Progenitor cell of endocrine pancreas (in vitro differentiated cells): ENCODE data around the gene ERBB4. TPM values are rescaled to one million over a fixed set of nuclear protein-coding genes. Genes with fewer than 3 reads are reported as not detected.

Source experiments
- DNase-seq: peaks from one replicate; pipeline ENCODE4 v3.0.0; 2021; ENCODE audit warnings: low spot score; ENCODE audit not compliant: unreplicated experiment
- H3K27ac Mint-ChIP-seq: 2 replicates; pipeline ENCODE4 v1.8.0; 2021; ENCODE audit warnings: mild to moderate bottlenecking, moderate library complexity, mixed read lengths
- H3K27me3 Mint-ChIP-seq: 2 replicates; pipeline ENCODE4 v1.8.0; 2021; ENCODE audit warnings: mixed read lengths
- H3K36me3 Mint-ChIP-seq: 2 replicates; pipeline ENCODE4 v1.8.0; 2022; ENCODE audit warnings: mixed read lengths; ENCODE audit not compliant: insufficient read depth
- H3K4me1 Mint-ChIP-seq: 2 replicates; pipeline ENCODE4 v1.8.0; 2021; ENCODE audit warnings: low read depth, mixed read lengths
- H3K4me3 Mint-ChIP-seq: 2 replicates; pipeline ENCODE4 v1.8.0; 2021; ENCODE audit warnings: low read depth, mild to moderate bottlenecking, moderate library complexity, mixed read lengths
- H3K9me3 Mint-ChIP-seq: 2 replicates; pipeline ENCODE4 v1.8.0; 2021; ENCODE audit warnings: low read depth, mixed read lengths
- total RNA-seq: library from RNA; stranded (reverse); gene quantifications from 2 replicates; pipeline ENCODE4 v1.2.1, GENCODE V29; 2021
- TF ChIP-seq, protein P1 (sequence below): fragments of 200-600 bp; sonication (generic); IDR thresholded peaks from one replicate; pipeline ENCODE4 v1.5.0; 2021; ENCODE audit warnings: antibody characterized with exemption, mild to moderate bottlenecking; ENCODE audit not compliant: unreplicated experiment

Gene ERBB4
- total RNA-seq, 1 donor from 2014 or later, result 43.8 TPM

DNA sequence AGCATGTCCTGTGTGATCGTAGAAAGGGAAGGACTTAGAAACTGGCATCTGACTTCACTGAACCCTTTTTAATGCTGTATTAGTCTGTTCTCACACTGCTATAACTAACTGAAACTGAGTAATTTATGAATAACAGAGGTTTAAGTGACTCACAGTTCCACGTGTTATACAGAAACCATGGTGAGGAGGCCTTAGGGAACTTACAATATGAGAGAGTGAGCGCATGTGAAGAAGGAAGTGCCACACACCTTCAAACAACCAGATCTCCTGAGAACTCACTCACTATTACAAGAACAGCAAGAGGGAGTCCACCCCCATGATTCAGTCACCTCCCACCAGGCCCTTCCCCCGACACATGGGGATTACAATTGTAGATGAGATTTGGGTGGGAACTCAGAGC, 1170.9 kb downstream of the ERBB4 start:
- DNase-seq, result no peak
- Mint-ChIP-seq H3K36me3 (no peaks in the 10 kb centered on the region), H3K9me3 (peaks cover 5% of the 10 kb centered on the region), H3K27ac (no peak overlapping the region), H3K4me1 (peaks cover 14% of the 10 kb centered on the region), H3K27me3 (no peaks in the 10 kb centered on the region), H3K4me3 (no peak overlapping the region)
- TF ChIP-seq, protein P1, sequence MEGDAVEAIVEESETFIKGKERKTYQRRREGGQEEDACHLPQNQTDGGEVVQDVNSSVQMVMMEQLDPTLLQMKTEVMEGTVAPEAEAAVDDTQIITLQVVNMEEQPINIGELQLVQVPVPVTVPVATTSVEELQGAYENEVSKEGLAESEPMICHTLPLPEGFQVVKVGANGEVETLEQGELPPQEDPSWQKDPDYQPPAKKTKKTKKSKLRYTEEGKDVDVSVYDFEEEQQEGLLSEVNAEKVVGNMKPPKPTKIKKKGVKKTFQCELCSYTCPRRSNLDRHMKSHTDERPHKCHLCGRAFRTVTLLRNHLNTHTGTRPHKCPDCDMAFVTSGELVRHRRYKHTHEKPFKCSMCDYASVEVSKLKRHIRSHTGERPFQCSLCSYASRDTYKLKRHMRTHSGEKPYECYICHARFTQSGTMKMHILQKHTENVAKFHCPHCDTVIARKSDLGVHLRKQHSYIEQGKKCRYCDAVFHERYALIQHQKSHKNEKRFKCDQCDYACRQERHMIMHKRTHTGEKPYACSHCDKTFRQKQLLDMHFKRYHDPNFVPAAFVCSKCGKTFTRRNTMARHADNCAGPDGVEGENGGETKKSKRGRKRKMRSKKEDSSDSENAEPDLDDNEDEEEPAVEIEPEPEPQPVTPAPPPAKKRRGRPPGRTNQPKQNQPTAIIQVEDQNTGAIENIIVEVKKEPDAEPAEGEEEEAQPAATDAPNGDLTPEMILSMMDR, result no peak

DNA sequence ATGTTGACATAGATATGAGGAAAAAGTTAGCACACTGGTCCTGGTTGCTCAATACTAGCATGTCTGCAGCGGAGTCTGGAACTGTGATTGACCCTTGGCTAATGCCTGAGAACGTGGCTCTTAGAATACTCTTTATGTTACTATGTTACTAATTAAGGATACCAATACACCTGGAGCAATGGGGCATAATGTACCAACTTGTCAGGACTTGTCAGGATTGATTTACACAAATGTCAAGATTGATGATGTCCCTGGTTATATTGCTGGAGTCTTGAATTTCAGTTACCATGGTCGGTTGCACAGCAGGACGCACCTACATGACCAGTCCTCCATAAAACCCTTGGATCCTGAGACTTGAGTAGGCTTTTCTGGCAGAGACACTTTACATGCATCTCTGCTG, 1171.3 kb downstream of the ERBB4 start:
- no peaks in the 10 kb centered on the region for H3K36me3 Mint-ChIP-seq
- H3K27ac Mint-ChIP-seq, result no peak overlapping the region
- H3K4me1 Mint-ChIP-seq, result peaks cover 14% of the 10 kb centered on the region
- DNase-seq, result no peak
- no peak overlapping the region for H3K4me3 Mint-ChIP-seq
- H3K27me3 Mint-ChIP-seq, result no peaks in the 10 kb centered on the region
- H3K9me3 Mint-ChIP-seq, result peaks cover 5% of the 10 kb centered on the region
- TF ChIP-seq, protein P1, result no peak

DNA sequence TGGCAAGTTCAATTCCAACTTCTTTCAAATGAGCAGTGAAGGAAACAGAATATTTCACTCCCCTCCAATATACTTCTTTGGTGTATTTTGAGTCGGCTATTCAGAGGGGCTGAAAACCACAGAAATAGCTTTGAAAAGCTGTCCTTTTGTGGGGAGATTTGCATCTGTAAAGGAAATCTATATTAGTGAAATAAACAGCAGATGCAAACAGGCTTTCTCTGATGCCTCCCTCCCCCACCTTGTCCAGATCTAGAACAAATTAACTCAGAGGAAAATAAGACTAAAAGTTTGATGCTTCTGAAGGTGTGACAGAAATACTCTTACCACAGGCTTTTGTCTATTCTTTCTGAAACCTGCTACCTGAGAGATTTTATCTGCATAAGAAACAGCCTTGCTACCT, 1173.7 kb downstream of the ERBB4 start:
- Mint-ChIP-seq H3K4me3 (no peak overlapping the region), H3K9me3 (peaks cover 5% of the 10 kb centered on the region), H3K4me1 (peaks cover 14% of the 10 kb centered on the region), H3K27me3 (no peaks in the 10 kb centered on the region), H3K36me3 (no peaks in the 10 kb centered on the region), H3K27ac (no peak overlapping the region)
- no peak for DNase-seq
- TF ChIP-seq, protein P1, result no peak

DNA sequence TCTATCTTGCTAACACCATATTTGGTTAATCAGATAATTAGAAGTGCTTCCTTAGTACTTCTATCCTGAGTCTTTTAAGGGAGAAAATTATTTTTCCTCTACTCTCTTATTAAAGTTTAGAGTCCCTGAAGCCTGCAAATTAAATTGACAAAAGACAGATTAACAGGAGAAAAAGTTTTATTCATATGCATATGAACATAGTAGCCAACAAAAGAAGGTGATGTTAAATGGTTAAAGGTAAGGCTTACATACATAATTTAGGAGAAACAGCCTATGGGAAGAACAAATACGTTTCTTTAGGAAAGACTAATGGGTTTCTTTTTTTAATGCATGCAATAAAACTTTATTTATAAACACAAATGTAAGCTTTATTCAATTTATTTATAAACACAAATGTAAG, 1177.2 kb downstream of the ERBB4 start:
- H3K27ac Mint-ChIP-seq, result no peak overlapping the region
- TF ChIP-seq, protein P1, result no peak

DNA sequence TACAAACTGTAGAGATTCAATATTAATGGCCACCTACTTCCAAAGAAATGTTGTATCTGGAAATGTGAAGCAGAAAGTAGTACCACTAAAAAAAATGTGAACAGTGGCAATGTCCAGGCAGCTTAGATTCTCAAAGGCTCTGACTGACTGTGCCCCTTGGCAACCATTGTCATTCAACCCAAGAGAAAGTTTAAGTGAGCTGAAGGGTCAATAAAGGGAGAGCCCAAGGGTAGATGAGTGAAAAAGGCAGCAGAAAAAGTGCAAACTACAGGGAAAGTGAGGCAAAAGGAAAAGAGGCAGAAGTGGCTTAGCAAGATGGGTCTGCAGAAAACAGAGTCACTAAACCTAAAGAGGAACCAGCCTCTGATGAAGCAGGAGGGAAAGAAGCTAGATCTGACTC, 1179.3 kb downstream of the ERBB4 start:
- H3K4me3 Mint-ChIP-seq, result no peak overlapping the region
- no peaks in the 10 kb centered on the region for H3K4me1 Mint-ChIP-seq
- H3K27me3 Mint-ChIP-seq, result no peaks in the 10 kb centered on the region
- TF ChIP-seq, protein P1, result no peak
- no peak overlapping the region for H3K27ac Mint-ChIP-seq
- H3K36me3 Mint-ChIP-seq, result no peaks in the 10 kb centered on the region
- peaks cover 5% of the 10 kb centered on the region for H3K9me3 Mint-ChIP-seq
- no peak for DNase-seq

More for the DNA sequence above, 1177.2 kb downstream of the ERBB4 start:
- Mint-ChIP-seq H3K9me3 (peaks cover 5% of the 10 kb centered on the region), H3K4me3 (no peak overlapping the region), H3K27me3 (no peaks in the 10 kb centered on the region), H3K36me3 (no peaks in the 10 kb centered on the region), H3K4me1 (no peaks in the 10 kb centered on the region)
- no peak for DNase-seq
